ENCODE data around the gene RAB31. TPM values are rescaled to one million over a fixed set of nuclear protein-coding genes. Genes with fewer than 3 reads are reported as not detected.

RAB31 gene
- total RNA-seq, 3 donors from 2014 or later = 12.8 to 58.5 (median 27.4) TPM

- no peaks in the 10 kb centered on the region for H3K36me3 ChIP-seq (ENCODE audit: low read depth)
- intact Hi-C loops (cut with DNase I, micrococcal nuclease) = loop anchor here in 1 of 2 donors (5.0 kb wide), 1 partner anchor 206 kb away; the partner anchor contains the start of gene VAPA
- ATAC-seq (no peak), DNase-seq (no peak)
- H3K4me1 ChIP-seq (ENCODE audit: low read depth) = peaks cover 13% of the 10 kb centered on the region
- H3K9me3 ChIP-seq = no peaks in the 10 kb centered on the region
- TF ChIP-seq CTCF (IDR thresholded peaks at IDR 0.05) = no peak
- no peak overlapping the region for H3K4me3 ChIP-seq
Observed at GRCh38 chr18:9706081-9706935, 1.8 kb upstream of the RAB31 start.

- Histone ChIP-seq H3K4me3 (no peak overlapping the region), H3K4me1 (ENCODE audit: low read depth) (peaks cover 13% of the 10 kb centered on the region), H3K9me3 (no peaks in the 10 kb centered on the region), H3K36me3 (ENCODE audit: low read depth) (no peaks in the 10 kb centered on the region)
- intact Hi-C loops (cut with DNase I, micrococcal nuclease) = loop anchor here in 1 of 2 donors (5.0 kb wide), 1 partner anchor 205 kb away; the partner anchor contains the start of gene VAPA
- DNase-seq = no peak
- no peak for TF ChIP-seq CTCF (IDR thresholded peaks at IDR 0.05)
- ATAC-seq = no peak
Observed at GRCh38 chr18:9707381-9708056, 582 bp upstream of the RAB31 start.

- intact Hi-C loops (cut with DNase I, micrococcal nuclease) = loop anchor here in 1 of 2 donors (5.0 kb wide), 1 partner anchor 204 kb away; the partner anchor contains the start of gene VAPA
- no peaks in the 10 kb centered on the region for H3K36me3 ChIP-seq (ENCODE audit: low read depth)
- ATAC-seq = peak; percentile 10
- TF ChIP-seq CTCF (IDR thresholded peaks at IDR 0.05) = no peak
- peak; percentile 35 to 59 (median 38) for DNase-seq
- H3K4me3 ChIP-seq = peak overlapping the region; percentile 40
- no peaks in the 10 kb centered on the region for H3K9me3 ChIP-seq
- H3K4me1 ChIP-seq (ENCODE audit: low read depth) = peaks cover 13% of the 10 kb centered on the region
Observed at GRCh38 chr18:9708434-9709303, 568 bp downstream of the RAB31 start.

- DNase-seq (no peak), ATAC-seq (no peak)
Observed at GRCh38 chr18:9709304-9709877, 1.3 kb downstream of the RAB31 start.

More at GRCh38 chr18:9709304-9709877, 1.3 kb downstream of the RAB31 start:
- no peak for TF ChIP-seq CTCF (IDR thresholded peaks at IDR 0.05)
- Histone ChIP-seq H3K36me3 (ENCODE audit: low read depth) (no peaks in the 10 kb centered on the region), H3K4me1 (ENCODE audit: low read depth) (peaks cover 13% of the 10 kb centered on the region), H3K4me3 (no peak overlapping the region), H3K9me3 (no peaks in the 10 kb centered on the region)
- intact Hi-C loops (cut with DNase I, micrococcal nuclease) = loop anchor here in 1 of 2 donors (5.0 kb wide), 1 partner anchor 203 kb away; the partner anchor contains the start of gene VAPA

All from mucosa of descending colon (tissue), 3 donors.